NCI-H446 treated with DMSO at 0.1 percent for 48 hours (cell line): ENCODE data around the gene NFATC1.

ENCODE experiments used
- DNase-seq: peaks from one replicate; lab custom pipeline; 2025; lab: John Stamatoyannopoulos, UW

Gene NFATC1

DNA sequence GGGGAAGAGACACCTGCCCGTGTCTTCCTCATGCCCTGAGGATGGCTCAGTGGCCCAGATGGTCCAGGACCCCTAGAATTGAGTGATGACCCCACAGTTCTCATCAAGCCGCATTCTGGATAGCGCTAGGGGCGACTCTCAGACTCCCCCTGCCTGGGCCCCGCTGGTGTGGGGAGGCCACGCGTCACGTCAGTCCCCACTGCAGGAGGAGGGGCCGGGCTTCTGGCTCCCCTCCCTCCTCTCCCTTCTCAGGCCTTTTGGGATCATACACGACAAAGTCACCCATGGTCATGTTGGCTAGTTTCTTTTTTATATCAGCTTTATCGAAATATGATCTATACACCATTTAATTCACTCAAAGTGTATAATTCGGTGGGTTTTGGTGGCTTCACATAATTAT is 61.5 kb downstream of the NFATC1 start:
- no peak for DNase-seq

DNA sequence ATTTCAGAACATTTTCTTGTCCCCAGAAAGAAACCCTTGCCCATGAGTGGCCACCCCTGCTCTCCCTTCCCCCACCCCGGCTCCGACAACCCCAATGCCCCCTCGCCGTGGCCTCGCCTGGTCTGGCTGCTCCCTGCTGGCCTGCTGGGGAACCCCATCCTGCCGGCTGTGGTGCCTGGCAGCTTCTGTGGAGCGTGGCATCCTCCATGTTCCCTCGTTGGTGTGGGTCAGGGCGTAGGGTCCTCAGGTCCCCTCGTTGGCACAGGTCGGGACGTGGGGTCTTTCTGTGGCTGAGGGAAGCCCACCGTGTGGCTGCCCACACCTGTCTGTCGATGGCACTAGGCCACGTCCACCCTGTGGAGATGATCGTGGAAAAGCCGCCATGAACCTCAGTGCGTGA is 61.9 kb downstream of the NFATC1 start:
- DNase-seq = no peak

DNA sequence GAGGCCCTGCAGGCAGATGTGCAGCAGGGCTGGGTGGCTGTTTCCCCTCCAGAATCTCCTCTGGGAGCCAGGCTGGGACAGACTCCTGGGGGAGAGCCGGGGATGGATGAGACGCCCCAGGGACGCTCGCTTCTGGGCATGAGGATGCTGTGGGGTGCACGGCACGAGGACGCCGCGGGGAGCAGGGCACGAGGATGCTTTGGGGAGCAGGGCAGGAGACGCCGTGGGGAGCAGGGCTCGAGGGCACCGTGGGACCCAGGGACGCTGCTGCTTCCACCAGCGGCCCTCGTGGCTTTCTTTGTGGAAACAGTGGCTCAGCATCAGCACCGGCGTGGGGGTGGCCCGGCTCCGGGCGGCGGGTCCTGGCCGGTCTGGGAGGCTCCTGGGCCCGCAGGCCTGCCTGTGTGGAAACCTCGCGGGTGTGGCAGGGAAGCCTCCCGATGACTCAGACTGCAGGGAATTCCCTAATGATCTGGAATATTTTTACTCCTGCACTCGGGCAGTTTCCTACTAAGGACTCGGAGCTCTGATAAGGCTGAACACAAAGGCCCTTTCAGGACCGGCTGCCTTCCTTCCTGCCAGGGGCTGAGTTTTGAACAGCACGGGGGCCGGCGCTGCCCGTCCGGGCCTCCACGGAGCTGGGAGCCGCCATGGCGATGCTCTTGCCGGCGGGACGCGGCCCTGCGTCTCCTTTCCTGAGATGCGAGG is 62.6 kb downstream of the NFATC1 start:
- DNase-seq = no peak

DNA sequence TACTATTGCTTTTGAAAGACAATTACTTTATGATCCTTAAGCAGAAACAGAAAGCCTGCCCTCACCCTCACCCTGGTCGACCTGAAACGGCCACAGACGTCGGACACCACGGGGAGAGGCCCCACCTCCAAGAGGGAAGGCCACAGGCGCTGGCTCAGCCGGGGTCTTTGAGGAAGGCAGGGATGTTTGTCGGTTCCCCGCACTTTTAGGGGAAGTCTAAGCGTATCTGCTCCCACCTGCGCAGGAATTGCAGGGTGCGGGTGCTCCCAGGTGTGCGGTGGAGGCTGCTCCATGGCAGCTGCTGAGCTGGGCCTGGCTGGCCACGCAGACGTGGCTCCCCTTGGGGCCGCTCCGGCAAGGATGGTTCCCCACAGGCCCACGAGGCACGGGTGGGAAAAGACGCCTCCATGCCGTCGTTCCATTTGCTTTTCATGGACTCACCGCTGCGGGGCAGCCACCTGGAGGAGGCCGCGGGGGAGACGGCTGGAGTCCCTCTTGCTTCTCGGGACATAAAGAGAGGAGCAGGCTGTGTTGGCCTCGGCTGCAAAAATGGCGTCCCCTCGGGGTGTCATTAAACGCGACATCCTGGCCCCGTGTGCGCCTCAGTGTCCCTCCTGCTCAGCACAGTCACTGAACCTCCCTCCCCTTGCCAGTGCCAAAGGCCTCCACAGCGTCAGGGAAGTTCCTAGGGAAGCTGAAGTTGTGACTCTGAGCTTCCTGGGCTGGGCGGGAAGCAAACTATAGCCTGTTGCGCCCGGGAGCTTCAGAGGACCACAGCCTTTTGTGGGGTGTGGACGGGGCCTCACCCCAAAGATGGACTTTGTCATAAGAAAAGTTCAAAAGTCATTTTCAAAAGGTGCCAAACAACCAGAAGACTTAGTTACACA is 63.4 kb downstream of the NFATC1 start:
- DNase-seq = no peak

DNA sequence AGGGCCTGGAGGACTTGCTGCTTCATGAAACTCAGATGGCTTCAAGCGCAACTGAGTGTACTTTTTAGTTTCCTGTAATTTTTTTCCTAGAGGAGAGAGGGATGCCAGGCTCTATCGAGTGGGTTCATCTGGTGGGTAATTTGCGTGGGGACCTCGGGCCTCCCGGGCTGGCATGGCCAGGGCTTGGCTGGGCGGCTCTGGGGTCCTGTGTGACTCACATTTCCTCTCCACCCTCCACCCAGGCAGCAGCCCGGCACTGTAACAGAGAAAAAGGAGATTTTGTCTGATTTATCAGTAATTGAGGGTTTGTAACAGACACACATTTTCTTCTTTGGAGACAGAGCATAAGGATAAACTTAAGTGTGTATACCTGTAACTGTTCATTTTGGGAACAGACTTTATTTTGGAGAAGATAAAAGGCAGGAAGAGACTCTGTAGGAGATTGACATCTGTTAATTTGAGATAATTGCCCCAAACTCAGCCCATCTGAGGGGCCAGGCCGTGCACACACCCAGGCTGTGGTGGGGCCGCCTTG is 64.3 kb downstream of the NFATC1 start:
- DNase-seq = no peak

DNA sequence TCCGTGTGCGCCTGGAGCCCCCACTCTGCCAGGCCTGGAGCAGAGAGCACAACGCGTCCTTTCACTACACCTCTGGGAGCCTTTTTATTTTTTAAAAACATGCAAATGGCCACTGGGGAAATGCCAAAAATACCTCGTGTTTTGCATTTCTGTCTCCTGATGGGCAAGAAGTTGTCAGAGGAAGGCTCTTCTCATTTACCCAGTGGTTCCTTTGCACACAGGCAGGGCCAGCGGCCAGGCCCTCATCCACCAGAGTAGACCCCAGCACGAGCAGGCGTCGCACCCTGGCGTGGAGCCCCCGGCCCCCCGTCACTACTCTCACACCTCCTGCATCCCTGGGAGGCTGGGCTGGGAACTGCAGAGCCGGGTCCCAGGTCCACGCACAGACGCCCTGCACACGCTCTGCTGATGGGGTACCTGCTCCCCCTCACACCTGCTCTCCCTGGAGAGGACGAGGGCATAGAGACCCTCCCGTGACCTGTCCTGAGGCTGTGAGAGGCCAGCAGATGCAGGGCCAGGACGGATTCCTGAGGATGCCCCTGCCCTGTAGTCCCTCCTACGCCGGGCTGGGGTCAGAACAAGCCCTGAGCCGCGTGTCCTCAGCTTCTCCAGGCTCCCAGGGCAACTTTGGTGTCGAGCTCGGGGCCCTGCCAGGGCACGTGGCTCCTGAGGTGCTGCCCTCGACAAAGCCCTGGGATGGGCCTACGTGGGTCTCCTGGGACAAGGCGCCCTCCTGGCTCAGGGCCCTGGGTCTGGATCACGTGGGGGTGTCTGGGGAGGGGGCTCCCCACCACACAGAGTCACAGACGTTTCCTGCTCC is 65.0 kb downstream of the NFATC1 start:
- no peak for DNase-seq

DNA sequence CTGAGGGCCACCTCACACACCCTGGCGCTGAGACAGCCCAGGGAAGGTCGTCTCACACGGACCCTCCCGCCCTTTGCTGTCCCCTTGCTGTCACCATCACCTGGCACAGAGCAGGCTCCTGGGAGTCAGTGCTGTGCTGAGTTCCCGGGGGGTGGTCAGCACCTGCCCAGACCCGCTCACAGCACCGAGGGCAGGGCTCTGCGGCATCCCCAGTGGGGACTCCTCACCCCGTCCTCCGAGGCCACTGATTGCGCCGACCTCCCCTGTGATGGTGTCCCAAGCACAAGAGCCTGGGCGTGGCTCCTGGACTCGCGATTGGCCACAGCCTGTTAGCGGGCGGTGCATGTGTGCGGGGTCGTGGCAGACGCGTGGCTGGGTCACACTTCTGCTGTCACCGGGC is 65.9 kb downstream of the NFATC1 start:
- DNase-seq = no peak

DNA sequence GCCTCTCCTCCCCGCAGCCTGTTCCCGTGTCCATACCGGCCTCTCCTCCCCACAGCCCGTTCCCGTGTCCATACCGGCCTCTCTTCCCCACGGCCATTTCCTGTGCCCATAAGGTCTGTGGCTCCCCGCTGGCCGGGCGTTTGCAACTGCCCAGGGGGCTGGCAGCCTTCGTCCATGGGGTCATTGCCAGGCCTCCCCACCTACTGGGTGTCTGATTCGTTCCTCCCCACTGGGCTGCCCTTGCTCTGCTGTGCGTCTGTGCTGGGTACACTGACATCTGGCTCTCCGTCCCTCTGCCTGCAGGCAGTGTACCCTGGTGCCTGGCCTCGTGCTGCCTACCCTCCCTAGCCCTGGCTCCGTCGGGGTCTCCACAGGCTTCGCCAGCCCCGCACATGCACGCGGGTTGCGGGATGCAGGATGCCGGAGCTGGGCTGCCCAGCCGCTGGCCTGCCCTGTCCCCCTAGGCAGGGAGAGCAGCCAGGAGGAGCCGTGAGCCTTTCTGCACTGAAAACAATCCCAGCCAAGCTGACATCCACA is 67.8 kb downstream of the NFATC1 start:
- DNase-seq = no peak

DNA sequence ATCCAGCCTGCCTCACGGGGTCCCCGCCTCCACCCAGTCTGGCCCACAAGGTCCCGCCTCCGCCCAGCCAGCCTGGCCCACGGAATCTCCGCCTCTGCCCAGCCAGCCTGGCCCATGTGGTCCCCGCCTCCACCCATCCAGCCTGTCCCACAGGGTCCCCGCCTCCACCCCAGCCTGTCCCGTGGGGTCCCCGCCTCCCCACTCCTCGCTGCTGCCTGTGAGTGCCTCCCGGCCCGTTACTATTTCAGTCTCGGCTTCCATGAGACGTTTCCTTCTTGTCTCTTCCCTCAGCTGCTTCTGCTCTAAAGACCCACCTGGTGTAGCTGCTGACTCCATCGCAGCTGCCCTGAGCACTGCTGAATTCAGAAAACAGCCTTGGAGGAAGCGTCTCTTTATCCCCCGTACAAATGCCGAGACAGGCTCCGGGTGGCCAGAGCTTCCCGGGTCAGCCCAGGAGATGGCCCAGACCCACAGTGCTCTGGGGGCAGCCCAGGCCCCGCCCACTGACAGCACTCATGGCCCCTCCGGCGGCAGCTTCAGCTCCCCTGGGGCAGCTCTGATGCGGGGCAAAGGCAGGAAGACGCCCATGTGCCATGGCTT is 69.8 kb downstream of the NFATC1 start:
- DNase-seq = no peak

DNA sequence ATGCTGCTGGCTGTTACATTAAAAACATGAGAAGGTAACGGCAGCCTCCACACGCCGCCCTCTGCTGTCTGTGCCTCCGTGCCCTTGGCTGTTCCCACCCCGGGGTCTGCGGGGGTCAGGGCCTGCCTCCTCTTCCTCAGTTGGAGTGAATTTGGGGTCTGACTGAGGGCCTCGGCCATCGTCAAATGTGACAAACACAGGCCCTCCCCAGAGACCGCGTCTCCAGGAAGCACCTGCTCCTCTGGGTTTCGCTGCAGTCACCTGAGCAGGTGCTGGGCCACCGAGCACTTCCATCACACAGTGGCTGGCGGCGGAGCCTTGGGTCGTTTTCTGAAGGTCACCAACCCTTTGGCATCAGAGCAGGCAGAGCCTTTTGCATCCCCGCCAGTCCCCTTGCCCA is 70.9 kb downstream of the NFATC1 start:
- no peak for DNase-seq

DNA sequence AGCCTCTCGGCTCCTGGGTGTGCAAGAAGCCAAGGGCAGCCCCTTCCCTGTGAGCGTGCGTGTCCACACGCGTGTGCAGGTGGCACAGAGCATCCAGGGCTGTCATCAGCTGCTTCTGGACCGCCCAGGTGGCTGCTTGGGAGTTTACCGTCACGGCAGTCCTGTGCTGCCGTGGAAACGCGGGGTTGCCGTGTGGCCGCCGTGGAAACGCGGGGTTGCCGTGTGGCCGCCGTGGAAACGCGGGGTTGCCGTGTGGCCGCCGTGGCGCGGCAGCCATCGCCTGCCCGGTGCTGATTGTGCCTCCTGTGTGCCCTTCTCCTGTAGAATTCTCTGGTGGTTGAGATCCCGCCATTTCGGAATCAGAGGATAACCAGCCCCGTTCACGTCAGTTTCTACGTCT is 71.4 kb downstream of the NFATC1 start:
- DNase-seq = no peak

DNA sequence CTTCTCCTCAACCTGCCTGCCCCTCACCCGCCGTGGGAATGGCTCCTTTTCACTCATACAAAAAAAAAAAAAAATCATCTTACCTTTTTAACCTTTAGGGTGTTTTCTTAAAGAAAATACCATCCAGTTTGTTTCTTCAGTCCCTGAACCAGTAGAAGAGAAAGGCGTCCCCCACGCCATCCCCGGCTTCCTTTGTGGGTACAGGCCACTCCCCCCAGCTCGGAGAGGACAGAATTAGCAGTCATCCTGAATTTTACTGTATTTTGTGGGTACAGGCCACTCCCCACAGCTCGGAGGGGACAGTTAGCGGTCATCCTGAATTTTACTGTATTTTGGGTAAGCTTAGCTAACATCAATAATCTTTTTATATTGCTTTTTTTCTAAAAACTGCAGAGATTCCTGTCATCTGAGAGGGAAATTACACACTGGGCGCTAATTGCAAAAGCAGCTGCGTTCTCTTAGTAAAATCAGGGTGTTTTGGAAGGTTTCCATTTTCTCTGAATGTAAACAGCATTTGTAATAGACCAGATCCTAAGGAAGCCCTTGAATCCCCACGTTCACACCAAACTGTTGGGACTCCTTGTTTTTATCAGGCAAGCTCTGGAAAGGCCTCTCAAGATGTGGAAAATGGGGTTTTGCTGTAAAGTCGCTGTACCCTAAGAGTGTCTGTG is 72.5 kb downstream of the NFATC1 start:
- DNase-seq = no peak

DNA sequence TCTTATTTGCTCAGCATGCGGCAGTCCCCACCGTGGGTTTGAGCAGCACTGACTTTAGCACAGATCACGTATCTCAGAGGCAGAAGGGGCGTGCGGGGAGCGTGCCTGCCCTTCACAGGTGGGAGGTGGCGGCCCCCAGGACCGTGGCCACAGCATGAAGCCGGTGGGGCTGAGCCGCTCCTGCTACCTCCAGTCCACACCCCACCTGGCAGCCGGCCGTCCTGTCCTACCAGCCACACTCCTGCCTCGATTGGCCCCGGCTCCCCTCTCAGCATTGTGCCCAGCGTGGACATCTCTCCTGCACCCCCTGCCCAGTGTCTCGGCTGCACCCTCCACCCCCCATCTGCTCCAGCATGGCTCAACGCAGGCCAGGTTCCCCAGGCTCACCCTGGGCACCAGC is 73.6 kb downstream of the NFATC1 start:
- no peak for DNase-seq

DNA sequence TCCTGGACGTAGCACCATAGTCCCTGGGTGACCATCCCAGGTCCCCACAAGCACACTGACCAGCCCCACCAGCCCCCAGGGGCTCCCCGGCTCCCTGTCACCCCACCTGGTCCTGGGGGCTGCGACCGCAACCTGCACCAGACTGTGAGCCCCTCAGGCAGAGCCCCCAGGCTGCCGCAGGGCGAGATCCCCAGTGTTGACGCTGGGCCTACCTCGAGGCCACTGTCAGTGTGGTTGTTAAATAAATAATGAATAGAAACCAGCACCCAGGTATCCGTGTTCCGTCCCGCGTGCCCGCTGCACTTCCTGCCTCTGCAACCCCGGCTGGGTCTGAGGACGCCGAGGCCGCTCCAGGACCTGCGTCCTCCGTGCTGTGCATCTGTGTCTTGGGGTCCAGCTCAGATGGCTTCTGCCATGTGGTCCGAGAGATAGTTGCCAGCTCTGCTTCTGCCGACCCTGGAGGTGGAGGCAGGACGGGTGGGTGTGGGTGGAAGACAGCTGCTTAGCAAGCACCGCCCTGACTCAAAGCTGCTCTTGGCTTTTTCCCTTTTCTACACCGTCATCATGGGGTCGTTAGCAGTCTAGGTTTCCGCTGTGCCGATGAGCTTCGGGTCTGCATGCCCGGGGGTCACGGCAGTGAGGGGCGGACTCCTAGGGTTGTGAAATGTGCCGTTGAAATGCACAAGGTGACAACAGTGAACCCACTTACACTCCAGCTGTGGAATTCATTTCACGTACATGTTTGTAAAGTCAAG is 74.2 kb downstream of the NFATC1 start:
- DNase-seq = no peak

DNA sequence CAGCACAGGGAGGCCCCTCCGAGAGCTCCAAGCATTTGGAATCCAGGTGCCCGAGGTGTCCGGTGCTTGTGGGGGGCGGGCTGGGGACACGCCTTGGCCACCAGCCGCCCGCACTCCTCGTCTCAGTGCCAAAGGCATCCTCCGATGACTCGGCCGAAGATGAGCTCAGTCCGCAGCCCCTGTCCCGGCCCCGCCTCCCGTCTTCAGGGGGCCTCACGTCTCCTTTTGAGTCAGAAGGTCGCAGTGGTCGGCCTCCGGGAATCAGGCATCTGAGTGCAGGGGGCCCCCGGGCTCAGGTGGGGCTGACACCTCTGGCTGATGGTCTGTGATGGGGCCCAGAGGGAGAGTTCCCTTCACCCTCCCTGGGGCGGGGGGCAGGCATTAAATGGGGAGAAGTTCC is 74.8 kb downstream of the NFATC1 start:
- DNase-seq = no peak

DNA sequence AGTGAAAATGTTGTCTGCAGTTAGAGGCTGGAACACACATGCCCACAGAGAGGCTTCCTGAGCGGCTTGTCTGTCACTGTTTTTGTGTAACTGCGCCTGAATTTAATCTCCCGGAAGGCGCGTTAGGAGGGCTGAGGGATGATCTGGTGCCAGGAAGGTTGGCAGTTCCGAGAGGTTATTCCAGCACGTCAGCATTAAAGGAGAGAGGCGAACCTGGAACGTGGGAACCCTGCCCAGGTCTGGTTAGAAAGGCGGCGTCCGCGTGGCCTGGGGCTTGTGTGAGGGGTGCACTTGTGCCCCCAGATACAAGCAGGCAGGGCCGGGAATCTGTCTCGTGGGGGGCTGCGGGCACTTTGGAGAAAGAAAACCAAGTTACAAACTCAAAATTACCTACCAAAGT is 75.3 kb downstream of the NFATC1 start:
- no peak for DNase-seq

DNA sequence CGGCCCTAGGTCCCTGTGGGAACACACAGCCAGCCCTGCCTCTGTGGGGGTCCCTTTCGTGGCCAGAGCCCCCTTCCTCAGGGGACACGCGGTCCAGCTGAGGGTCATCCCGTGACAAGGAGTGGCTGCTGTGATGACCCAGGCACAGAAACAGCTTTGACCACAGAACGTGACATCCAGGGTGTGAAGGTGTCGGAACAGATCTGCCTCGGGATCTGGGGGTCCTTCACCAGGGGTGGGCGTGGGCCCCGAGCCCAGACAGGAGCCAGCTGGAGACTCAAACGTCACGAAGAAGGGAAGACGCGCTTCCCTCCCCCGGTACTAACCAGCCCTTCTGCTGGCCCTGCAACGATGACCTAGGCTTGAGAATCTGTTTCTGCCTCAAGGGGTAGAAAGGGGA is 75.9 kb downstream of the NFATC1 start:
- no peak for DNase-seq

DNA sequence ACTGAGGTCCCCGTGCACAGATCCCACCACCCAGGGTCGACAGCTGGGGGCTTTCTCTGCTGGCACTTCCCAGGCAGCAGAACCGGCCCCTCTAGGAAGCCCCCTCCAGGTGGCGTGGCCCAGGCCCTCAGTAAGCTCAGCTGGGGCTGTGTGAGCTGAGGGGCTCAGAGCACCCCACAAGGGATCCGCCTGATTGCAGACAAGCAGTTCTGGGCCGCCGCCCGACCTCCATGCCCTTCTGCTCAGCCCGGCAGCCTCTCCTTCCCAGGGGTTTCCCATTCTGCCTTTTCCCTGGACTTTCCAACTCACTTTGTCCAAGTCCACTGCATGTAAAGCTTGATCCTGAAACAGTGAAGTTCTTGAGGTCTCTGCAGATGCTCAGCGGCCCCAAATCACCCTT is 76.4 kb downstream of the NFATC1 start:
- no peak for DNase-seq

DNA sequence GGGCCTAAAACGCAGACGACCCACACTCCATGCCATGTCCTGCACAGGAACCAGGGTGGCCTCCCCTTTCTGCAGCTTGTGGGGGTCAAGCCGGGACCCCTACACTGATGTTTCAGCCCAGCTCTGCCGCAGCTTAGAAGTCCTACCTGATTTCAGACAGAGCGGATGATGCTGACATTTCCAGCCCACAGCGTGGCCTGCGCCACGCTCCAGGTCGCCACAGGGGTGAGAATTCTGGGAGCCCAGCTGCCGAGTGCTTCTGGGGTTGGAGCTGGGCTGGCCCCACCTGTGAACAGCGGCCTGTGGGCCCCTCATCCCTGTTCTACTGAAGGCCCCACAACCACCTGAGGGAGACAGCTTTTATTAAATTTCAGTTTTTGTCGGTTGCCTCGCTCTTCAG is 77.2 kb downstream of the NFATC1 start:
- DNase-seq = no peak
